NOMO-1 treated with DMSO at 0.1 percent for 48 hours (cell line): ENCODE results near the gene ARMH1.
"Not testable (repeated sequence)": the region's sequence is repeated elsewhere in the genome, so short reads cannot be mapped to it uniquely, and the experiment has no call there.

Experiments
- DNase-seq: peaks from one replicate; lab custom pipeline; 2025; ENCODE audit not compliant: unreplicated experiment; lab: John Stamatoyannopoulos, UW

Gene ARMH1

DNA sequence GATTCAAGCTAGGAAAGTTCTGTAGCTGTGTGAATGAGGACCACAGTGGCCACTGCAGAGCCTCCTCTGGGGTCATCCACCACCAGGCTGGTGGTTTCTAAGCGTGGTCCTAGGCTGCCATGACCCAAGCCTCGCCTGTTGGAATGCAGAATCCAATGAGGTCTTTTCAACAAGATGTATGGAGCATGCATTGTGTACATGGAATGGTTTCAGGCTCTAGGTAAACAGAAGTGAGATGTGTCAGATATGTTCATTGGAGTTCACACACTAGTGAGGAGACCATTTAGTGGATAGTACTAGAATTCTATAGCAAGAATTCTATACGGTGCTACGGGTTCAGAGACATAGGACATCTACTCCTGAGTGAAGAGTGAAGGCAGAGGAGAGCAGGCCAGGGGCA, 45.8 kb downstream of the ARMH1 start:
- DNase-seq: no peak

DNA sequence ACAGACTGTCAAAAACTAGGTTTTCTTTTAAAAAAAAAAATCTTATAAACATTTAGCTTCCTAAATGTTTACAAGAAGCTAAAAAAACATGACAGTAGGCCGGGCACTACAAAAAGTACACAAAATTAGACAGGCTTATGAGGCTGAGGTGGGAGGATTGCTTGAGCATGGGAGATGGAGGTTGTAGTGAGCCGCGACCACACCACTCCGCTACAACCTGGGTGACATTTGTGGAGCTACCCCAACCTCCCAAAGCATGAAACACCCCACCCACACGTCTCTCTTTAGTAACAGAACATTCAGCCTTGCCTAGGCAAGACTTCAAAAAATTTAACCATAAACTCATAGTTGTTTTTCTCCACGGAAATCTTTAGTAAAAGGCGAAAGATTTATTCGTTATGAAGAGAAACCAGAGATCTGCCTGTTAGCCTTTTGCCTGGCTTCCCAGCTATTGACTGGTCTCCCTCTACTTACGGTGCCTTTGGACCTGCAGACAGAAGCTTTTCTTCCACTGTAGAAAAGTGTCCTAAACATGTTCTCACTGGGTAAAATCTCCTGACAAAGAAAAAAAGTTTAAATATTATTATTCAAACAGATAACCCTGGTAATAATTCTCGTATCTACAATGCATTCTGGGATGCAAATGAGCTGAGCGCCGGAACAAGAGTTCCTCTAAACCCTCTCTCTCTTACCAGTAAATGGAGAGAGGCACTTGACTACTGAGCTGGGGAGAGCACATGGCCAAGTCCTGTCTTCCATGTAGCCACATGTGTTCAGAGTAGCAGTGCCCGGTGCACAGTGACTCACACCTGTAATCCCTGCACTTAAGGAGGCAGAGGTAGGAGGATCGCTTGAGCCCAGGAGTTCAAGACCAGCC, 47.2 kb downstream of the ARMH1 start:
- peak; percentile 99 for DNase-seq

DNA sequence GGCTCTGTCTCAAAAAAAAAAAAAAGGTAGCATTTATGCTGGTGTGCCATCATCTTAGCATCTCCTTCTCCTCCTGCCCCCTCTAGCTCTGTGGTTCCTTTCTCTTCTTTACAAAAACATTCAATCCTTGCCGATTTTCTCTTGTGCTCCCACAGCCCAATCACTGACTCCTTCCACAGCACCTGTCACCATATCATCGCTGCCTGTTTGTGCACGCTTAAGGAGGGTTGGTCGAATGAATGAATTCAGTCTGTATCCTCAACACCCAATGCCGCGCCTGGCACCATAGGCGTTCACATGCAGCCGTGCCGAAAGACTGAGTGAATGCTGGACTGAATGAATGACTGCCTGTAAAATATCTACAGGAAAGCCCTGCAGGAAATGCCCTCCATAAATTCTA, 48.5 kb downstream of the ARMH1 start:
- DNase-seq: peak; percentile 38

DNA sequence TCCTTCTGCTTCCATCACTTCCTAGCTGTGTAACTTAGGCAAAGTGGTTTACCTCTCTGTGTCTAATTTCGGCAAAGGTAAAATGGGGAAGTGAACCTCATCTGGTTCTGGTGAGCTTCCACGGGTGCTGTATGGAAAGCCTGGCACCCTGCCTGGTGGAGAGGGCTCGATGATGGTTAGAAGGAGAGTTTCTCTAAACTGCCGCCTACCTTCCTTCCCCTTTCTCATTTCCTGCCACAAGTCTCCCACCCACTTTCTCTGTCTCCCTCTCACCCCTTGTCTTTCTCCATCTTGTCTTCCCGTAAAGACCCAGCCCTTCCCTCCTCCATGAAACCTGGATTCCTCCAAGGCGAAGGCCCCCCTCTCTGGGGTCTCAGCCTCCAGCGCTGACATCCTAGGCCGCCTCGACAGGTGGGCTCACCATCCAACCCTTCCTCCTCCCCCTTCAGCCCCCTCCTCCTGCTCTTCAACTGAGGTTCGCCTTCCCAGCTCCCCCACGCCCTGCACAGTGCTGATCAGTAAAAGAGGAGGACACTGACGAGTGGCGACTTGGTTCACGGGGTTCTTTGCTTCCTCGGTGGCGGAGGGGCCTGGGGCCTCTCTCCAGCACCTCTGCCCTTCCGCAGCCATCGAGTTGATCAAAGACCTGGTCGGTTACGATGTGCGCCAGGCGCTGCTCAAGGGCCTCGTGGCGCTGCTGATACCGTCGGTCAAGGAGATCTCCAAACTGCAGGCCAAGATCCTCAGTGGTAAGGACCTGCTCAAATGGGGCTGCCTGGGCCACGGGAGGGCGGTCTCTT, 49.2 kb downstream of the ARMH1 start:
- peak; percentile 93 for DNase-seq

DNA sequence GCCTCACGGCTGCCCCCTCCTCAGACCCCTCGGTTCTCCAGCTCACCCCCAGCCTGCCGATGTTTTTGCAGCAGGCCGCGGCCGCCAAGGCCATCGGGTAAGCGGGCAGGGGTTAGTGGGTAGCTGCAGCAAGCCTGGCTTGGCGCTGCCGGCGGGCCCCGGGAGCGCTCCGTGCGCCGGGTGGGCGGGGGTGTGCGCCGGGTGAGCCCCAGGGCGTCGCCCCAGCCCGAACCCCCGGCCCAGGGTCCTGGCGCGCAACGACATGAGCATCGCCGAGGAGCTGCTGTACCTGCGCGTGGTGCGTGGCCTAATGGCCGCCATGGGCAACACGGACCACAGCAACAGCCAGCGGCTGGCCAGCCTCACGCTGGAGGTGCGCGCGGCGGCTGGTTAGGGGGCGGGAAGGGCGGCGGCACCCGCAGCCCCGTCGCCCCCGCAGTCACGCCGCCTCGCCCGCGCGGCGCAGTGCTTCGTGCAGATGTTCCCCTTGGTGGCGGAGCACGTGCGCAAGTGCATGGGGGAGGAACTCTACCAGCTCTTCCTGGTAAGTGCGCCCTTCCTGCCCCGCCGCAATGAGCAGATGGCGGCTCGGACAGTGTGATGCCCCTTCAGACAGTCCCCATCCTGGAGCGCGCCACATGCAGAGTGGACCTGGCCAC, 49.9 kb downstream of the ARMH1 start:
- DNase-seq: no peak

DNA sequence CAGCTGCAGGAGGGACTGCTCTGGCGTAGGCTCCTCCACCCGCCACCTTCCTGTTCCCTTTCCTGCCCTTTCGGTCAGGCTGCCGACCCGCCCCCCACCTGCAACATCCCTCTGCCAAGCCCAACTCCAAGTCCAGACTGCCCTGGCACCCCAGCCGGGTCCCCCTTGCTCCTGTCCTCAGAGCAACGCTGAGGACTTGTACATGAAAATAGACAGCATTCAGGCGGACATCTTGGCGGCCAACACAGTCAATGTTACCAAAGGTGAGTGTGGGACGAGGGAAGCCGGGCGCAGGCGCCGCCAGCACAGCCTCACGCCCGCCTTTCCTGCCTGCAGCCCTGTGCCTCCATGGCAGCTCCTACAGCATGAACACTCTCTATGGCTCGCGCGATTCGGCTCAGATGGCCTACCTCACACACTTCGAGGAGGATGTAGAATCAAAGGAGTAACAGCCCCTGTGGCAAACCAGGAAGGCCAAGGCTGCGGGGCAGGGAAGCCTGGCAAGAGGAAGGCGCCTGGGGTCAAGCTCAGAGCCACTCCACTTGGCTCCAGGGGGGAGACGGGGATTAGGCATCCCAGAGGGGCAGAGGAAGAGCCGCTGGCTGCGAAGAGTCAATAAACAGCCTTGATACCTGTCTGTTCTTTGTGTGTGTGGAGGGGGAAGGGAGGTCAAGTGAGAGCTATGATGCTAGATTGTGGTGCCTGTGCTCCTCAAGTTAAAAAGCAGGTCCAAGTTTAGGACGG, 50.6 kb downstream of the ARMH1 start:
- no peak for DNase-seq

DNA sequence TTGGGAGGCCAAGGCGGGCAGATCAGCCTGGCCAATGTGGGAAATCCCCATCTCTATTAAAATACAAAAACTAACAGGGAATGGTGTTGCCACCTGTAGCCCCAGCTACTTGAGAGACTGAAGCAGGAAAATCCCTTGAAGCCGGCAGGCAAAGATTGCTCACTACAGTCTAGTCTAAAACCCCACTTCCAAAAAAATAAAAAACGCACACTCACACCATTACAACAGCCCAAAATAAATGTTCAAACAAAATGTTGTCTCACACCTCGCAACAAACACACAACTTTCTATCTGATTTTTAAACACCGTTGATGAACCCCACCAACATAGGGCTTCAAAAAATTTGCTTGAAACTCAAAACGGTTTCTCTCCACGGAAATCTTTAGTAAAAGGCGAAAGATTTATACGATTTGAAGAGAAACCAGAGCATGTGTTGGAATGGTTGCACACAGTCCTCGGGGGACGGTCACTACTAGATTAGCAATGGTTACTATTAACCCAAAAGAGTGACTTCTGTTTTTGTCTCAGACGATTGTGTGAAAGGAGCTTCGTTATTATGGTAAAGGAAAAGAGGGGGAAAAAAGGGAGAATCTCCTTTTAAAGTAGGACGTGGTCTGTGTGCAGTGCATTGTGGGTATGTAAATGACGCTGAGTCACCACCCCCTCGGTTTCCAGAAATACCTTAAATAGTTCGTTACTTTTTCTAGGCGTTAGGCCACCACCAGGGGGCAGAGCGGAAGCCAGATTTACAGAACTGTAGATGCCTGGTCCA, 56.4 kb downstream of the ARMH1 start, which contains the start of gene RNU5D-1:
Gene RNU5D-1 (minus strand): TSS at position 430 of the 772 bp plus-strand sequence.
- DNase-seq: peak; percentile 97

DNA sequence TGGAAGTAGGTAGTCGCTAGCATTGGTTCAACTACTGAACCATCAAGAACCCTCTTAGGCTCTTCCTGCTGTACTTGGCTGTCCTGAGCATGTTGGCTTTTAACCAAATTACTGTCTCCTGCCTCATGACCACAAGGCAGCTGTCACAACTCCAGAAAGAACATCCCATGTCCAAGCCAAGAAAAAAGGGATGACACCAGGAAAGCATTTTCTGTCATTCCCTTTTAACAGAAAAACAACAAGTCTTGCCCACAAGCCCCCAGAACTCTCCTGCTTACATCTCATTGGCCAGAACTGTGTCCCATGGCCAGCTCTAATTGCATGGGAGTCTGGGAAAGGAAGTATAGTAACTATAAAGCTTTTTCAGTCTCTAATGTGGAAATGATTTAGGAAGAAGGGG, 58.9 kb downstream of the ARMH1 start:
- no peak for DNase-seq

DNA sequence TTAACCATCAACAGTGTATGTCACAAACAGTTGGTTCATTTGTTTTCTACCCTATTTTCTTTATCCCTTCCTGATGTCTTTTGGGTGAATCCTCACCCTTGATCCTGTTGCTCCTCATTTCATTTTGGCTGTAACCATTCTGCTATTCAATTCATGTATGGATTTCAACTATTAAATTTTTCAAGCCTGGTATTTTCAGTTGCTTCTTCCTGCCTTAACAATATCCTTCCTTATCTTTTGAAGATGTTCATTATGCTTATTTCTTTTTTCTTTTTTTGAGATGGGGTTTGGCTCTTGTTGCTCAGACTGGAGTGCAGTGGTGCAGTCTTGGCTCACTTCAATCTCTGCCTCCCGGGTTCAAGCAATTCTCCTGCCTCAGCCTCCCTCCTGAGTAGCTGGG, 59.3 kb downstream of the ARMH1 start:
- DNase-seq: no peak

DNA sequence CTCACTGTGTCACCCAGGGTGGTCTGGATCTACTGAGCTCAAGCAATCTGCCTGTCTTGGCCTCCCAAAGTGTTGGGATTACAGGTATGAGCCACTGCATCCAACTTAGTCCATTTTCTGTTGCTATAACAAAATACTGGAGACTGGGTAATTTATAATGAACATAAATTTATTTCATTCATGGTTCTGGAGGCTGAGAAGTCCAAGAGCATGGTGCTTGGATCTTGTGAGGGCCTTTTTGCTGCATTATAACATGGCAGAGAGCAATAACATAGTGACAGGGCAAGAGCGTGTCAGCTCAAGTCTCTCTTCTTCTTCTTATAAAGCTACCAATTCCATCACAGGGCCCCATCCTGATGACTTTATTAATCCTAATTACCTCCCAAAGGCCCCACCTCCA, 61.5 kb downstream of the ARMH1 start:
- no peak for DNase-seq

DNA sequence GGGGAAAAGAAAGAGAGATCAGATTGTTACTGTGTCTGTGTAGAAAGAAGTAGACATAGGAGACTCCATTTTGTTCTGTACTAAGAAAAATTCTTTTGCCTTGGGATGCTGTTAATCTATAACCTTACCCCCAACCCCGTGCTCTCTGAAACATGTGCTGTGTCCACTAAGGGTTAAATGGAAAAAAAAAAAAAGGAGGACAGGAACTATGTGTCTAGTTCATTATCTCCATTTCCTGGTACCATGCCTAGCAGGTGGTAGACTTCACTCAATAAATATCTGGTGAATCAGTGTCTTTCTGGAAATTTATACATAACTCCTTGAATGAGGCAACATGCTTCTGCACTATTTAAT, 64.4 kb downstream of the ARMH1 start:
- DNase-seq: not testable (repeated sequence)

DNA sequence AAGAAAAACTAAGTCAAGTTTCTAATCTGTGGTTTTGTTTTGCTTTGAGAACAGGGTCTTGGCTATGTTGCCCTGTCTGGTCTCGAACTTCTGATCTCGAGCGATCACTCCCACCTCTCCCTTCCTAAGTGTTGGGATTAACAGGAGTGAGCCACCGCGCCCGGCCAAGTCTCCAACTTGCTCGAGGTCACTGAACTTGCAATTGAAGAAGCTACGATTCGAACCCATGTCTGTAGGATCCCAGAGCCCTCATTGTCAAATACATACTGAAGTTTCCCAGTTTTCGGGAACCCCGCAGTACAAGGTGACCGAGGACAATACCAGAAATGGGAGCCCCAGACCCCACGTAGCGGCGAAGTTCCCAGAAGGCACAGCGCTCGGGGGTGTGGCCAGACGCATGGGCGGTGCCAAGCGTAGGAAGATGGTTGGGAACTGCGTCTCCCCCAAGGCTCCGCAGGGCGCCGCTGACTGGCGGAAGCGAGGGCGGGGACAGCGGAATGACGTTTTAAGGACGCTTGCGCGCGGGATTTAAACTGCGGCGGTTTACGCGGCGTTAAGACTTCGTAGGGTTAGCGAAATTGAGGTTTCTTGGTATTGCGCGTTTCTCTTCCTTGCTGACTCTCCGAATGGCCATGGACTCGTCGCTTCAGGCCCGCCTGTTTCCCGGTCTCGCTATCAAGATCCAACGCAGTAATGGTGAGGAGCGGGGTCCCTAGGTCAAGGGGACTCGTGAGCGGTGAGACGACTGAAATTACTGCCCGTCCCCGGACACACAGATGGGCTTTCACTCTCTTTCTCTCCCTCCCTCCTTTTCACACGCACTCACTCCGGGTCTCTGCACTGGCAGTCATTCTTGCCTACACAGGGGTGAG, 65.0 kb downstream of the ARMH1 start, which contains the start of gene KIF2C:
Gene KIF2C (plus strand): TSS at position 531 of the 872 bp plus-strand sequence. CDS start 96 bp downstream, at position 627.
- peak; percentile 98 for DNase-seq

DNA sequence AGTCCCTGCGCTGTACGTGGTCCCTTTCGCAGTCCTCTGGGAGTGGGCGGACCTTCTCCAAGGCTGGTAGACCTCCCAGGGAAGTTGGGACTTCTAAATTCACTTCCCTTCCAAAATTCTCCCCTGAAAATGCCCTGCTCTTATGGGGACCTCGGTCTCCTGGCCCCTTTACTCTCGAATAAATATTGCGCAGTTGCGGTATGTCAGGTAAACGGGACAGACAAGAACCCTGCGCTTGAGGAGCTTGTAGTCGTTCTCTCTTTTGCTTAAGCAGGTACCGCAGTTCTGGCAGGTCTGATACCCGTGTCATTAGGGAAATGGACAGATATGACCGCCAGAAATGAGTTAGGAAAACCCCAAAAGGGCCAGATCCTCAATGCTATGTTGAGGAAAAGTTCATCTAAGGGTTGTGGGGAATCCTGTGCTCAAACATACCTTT, 65.7 kb downstream of the ARMH1 start:
- DNase-seq: no peak

DNA sequence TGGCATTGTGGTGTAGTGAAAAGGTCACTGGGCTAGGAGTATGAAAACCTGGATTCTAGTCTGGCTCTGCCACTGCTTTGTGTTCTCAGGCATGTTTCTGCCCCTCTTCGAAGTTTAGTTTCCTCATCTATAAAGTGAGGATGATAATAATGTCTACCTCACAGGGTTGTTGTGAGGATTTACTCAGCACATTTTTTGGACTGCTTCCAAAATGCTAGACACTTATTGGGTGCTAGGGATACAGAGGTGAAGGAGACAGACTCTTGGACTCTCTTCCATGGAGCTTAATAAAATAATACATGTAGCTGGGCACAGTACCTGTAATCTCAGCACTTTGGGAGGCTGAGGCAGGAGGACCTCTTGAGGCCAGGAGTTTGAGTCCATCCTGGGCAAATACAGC, 68.7 kb downstream of the ARMH1 start:
- DNase-seq: no peak

DNA sequence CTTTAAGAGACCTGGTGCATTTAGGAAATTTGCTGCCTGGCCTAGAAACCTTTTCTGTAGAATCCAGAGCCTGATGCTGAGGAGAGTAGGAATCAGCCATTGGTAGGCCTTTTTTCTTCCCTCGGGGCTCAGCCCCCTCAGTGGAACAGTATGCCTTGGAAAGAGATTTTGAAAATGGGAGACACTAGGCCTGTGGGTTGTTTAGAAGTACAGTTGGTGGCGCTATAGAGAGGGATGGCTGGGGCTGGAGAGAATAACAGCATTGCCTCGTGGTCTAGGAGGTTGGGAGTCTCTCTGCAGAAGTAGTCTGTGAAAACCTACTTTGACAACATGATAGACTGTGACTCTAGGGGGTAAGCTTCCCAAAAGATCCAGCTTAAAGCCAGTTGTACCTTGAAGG, 73.4 kb downstream of the ARMH1 start:
- no peak for DNase-seq

DNA sequence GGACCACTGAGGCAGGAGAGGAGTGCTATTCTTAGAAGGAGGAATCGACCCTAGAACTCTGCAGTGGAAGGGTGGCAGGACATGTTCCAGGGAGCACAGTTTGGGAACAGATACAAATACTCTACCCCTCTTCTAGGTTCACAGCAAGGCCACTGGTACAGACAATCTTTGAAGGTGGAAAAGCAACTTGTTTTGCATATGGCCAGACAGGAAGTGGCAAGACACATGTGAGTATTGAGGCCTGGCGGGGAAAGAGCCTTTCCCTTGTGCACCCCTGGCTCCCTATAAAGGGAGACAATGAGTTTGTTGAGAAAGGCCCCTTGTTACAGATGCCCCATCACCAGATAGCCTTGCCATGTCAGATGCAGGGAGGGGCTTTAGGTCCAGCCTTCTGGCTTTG, 82.9 kb downstream of the ARMH1 start:
- DNase-seq: no peak

DNA sequence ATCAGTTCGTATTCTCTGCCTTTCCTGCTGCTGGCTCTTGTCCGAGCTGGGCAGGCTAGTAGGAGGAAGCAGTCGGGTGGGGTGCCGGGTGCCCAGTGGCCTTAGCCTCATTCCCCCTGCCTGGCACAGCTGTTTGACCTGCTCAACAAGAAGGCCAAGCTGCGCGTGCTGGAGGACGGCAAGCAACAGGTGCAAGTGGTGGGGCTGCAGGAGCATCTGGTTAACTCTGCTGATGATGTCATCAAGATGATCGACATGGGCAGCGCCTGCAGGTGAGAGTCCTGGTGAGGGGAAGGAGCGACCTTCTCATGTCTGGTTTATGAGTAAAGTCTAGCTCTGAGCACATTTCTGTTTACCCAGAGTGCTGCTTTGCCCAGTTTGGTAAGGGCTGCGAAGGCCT, 84.6 kb downstream of the ARMH1 start:
- DNase-seq: no peak

DNA sequence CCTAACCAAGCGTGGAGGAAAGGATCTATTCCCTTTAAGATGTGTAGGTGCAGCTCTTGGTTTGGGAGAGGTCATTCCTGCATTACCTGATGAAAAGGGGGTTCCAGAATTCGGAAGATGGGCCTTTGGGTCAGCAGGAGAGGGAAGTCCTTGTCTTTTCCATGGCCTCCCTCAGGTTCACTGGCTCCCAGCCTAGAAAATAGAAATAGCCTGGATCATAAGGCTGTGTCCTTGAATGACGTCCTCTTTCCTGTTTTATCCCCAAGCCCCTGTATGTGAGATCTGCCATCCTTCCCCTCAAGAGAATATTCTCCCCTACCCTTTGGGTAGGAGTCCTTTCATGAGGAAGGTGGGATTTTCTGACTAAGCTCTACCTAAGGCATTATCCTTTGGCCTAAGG, 86.4 kb downstream of the ARMH1 start:
- no peak for DNase-seq

DNA sequence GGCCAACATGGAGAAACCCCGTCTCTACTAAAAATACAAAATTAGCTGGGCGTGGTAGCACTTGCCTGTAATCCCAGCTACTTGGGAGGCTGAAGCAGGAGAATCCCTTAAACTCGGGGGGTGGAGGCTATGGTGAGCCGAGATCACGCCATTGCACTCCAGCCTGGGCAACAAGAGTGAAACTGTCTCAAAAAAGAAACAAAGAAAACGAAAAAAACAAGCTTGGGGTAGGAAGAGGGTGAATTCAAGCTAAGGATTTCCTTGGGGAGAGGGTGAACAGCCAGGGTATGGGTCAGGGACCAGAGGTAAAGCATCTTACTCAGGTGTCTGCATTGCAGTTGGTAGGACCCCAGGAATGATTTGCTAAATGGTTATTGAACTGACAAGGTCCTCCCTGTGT, 91.9 kb downstream of the ARMH1 start:
- DNase-seq: not testable (repeated sequence)
